ENCODE measurements around the gene MCC.
"Not testable (repeated sequence)": the region's sequence is repeated elsewhere in the genome, so short reads cannot be mapped to it uniquely, and the experiment has no call there.

Gene MCC

DNA sequence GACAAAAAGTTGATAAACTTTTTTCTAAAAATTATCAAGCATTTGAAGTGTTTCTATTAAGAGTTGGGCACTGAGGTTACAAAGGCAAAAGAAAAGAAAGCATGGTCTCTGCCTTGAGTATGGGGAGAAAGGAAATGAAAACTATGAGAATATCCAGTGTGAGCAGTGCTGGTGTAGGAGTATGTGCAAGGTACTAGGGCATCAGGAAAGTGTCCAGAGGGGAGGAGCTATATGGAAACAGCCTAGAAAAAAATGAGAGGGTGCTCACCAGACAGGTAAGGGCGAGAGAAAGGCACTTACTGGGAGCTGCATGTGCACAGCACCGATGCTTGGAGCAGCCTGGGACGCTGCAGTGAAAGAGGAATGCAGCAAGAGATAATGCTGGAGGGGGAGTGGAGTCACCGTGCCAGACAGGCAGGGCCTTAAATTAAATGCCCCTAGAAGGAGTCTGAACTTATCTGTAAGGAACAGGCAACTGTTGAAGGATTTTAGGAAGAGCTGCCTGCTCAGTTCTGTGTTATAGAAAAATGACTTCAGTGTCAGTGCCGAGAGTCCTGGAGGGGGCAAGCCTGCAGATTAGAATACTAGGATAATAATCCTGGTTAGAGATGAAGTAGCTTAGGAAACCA is 14.0 kb downstream of the MCC start:
- no peak for DNase-seq (ENCODE audit: extremely low read depth, insufficient read length)

DNA sequence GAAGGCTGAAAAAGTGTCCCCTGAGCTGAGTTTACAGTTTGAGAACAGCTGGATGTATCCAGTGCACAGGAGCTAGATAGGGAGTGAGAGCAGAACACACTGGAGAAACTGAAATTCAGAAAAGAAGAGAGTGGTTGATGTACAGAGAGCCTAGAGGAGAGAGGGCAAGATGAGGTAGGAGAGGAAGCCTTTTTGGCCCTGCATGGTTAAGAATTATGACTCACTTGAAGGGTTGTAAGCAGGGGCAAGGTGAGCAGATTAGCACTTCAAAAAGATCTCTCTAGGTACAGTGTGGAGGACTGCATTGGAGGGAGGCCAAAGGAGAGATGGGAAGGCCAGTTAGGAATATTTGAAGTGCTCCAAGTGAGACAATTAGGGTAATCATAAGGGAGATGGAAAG is 25.2 kb downstream of the MCC start:
- DNase-seq (ENCODE audit: extremely low read depth, insufficient read length) = no peak
- TF ChIP-seq, protein P1, sequence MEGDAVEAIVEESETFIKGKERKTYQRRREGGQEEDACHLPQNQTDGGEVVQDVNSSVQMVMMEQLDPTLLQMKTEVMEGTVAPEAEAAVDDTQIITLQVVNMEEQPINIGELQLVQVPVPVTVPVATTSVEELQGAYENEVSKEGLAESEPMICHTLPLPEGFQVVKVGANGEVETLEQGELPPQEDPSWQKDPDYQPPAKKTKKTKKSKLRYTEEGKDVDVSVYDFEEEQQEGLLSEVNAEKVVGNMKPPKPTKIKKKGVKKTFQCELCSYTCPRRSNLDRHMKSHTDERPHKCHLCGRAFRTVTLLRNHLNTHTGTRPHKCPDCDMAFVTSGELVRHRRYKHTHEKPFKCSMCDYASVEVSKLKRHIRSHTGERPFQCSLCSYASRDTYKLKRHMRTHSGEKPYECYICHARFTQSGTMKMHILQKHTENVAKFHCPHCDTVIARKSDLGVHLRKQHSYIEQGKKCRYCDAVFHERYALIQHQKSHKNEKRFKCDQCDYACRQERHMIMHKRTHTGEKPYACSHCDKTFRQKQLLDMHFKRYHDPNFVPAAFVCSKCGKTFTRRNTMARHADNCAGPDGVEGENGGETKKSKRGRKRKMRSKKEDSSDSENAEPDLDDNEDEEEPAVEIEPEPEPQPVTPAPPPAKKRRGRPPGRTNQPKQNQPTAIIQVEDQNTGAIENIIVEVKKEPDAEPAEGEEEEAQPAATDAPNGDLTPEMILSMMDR (IDR thresholded peaks at IDR 0.05; ENCODE audit: insufficient read depth, low read length, poor library complexity, severe bottlenecking) = no peak
- H3K36me3 ChIP-seq (ENCODE audit: control insufficient read depth, insufficient read depth, low read length) = no peaks in the 10 kb centered on the region
- no peak overlapping the region for H3K4me3 ChIP-seq (replicated peaks; ENCODE audit: low read depth, low read length)
- no peaks in the 10 kb centered on the region for H3K27me3 ChIP-seq (replicated peaks; ENCODE audit: control insufficient read depth, insufficient read depth, low read length)

More for the DNA sequence above, 14.0 kb downstream of the MCC start:
- TF ChIP-seq, protein P1 (IDR thresholded peaks at IDR 0.05; ENCODE audit: insufficient read depth, low read length, poor library complexity, severe bottlenecking) = no peak
- H3K4me3 ChIP-seq (replicated peaks; ENCODE audit: low read depth, low read length) = no peak overlapping the region
- no peaks in the 10 kb centered on the region for H3K36me3 ChIP-seq (ENCODE audit: control insufficient read depth, insufficient read depth, low read length)
- no peaks in the 10 kb centered on the region for H3K27me3 ChIP-seq (replicated peaks; ENCODE audit: control insufficient read depth, insufficient read depth, low read length)

DNA sequence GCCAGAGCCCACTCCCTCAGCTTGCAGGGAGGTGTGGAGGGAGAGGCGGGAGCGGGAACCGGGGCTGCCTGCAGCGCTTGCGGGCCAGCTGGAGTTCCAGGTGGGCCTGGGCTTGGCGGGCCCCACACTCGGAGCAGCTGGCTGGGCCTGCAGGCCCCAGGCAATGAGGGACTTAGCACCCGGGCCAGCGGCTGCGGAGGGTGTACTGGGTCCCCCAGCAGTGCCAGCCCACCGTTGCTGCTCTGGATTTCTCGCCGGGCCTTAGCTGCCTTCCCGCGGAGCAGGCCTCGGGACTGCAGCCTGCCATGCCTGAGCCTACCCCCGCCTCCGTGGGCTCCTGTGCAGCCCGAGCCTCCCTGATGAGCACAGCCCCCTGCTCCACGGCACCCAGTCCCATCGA is 31.1 kb downstream of the MCC start:
- H3K4me3 ChIP-seq (replicated peaks; ENCODE audit: low read depth, low read length); H3K36me3 ChIP-seq (ENCODE audit: control insufficient read depth, insufficient read depth, low read length); DNase-seq (ENCODE audit: extremely low read depth, insufficient read length); H3K27me3 ChIP-seq (replicated peaks; ENCODE audit: control insufficient read depth, insufficient read depth, low read length): not testable (repeated sequence)

DNA sequence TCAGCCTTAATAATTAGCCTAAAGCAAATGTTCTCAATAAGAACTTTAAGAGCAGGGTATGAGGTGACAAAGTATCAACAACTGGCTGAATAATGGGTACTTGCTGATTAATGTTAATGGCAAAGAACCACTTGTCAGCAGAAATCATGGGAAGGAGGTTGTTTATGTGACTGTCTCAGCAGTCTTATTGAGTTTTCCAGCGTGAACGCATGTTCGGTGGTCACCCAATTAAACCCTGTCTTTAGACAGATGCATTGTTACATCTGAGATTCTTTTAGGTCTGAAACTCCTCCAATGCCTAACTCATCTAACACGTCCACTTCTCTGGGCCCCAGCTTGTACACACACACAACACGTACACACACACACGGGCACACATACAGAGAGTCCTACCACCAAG is 35.3 kb downstream of the MCC start:
- no peak for DNase-seq (ENCODE audit: extremely low read depth, insufficient read length)
- Histone ChIP-seq H3K4me3 (replicated peaks; ENCODE audit: low read depth, low read length) (no peak overlapping the region), H3K27me3 (replicated peaks; ENCODE audit: control insufficient read depth, insufficient read depth, low read length) (no peaks in the 10 kb centered on the region), H3K36me3 (ENCODE audit: control insufficient read depth, insufficient read depth, low read length) (no peaks in the 10 kb centered on the region)
- TF ChIP-seq, protein P1 (IDR thresholded peaks at IDR 0.05; ENCODE audit: insufficient read depth, low read length, poor library complexity, severe bottlenecking) = no peak

DNA sequence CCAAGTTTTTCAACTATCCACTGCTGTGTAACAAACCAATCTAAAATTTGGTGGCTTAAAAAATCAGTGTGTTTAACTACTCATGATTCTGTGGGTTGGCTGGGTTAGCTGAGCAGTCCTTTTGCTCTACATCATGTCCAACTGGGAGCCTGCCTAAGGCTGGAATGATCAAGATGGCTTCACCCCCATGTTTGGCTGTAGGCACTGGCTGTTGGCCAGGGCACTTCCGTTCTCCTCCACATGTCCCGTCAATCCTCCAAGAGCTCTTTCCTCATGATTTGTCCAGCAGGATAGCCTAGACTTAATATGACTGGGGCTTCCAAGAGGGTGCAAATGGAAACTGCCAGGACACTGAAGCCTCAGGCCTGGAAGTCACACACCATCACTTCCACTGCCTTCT is 36.5 kb downstream of the MCC start:
- no peaks in the 10 kb centered on the region for H3K27me3 ChIP-seq (replicated peaks; ENCODE audit: control insufficient read depth, insufficient read depth, low read length)
- no peak overlapping the region for H3K4me3 ChIP-seq (replicated peaks; ENCODE audit: low read depth, low read length)
- no peaks in the 10 kb centered on the region for H3K36me3 ChIP-seq (ENCODE audit: control insufficient read depth, insufficient read depth, low read length)
- DNase-seq (ENCODE audit: extremely low read depth, insufficient read length) = no peak
- TF ChIP-seq, protein P1 (IDR thresholded peaks at IDR 0.05; ENCODE audit: insufficient read depth, low read length, poor library complexity, severe bottlenecking) = no peak

DNA sequence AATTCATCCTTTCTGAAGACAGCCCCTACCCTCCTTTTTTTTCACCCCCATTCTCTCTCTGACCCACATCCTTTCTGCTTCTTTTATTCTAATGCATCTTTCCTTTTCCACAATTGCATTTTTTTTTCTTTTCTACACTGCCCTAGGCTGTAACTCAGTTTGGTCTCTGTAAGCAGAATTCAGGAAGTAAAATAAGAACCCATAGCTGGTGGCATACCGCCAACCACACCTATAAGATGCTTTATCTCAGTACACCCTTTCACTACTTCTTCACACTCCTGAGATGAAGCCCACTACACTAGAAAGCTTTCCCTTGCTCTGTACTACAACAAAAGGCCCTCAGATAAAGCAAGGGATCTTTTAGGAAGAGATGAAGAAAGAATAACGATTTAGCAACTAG is 37.3 kb downstream of the MCC start:
- TF ChIP-seq, protein P1 (IDR thresholded peaks at IDR 0.05; ENCODE audit: insufficient read depth, low read length, poor library complexity, severe bottlenecking) = no peak
- no peaks in the 10 kb centered on the region for H3K36me3 ChIP-seq (ENCODE audit: control insufficient read depth, insufficient read depth, low read length)
- no peak overlapping the region for H3K4me3 ChIP-seq (replicated peaks; ENCODE audit: low read depth, low read length)
- no peaks in the 10 kb centered on the region for H3K27me3 ChIP-seq (replicated peaks; ENCODE audit: control insufficient read depth, insufficient read depth, low read length)
- no peak for DNase-seq (ENCODE audit: extremely low read depth, insufficient read length)

Data from GM06990 (cell line).